Measurements from ENCODE around the gene GALNTL6. TPM values are rescaled to one million over a fixed set of nuclear protein-coding genes. Genes with fewer than 3 reads are reported as not detected.
"Not testable (repeated sequence)": the region's sequence is repeated elsewhere in the genome, so short reads cannot be mapped to it uniquely, and the experiment has no call there.

GALNTL6 gene
- total RNA-seq, 2 experiments from 2014 or later: not detected

- H3K9me3 Mint-ChIP-seq (ENCODE audit: insufficient read depth): no peaks in the 10 kb centered on the region
- H3K27me3 Mint-ChIP-seq (ENCODE audit: low read depth): peaks cover 2% of the 10 kb centered on the region
- CTCF ChIA-PET: no interaction called here
- DNase-seq: no peak
- POLR2A ChIA-PET: no interaction called here
- no peak overlapping the region for H3K4me3 Mint-ChIP-seq
- ATAC-seq: no peak
- no peak overlapping the region for H3K27ac Mint-ChIP-seq
- no peaks in the 10 kb centered on the region for H3K4me1 Mint-ChIP-seq (ENCODE audit: low read depth)
- no peaks in the 10 kb centered on the region for H3K36me3 Mint-ChIP-seq (ENCODE audit: low read depth)
These were observed 1086.7 kb downstream of the GALNTL6 start for GRCh38 chr4:172899861-172900260.

- ChIA-PET POLR2A (no interaction called here), CTCF (no interaction called here)
- Mint-ChIP-seq H3K36me3 (ENCODE audit: low read depth) (no peaks in the 10 kb centered on the region), H3K27me3 (ENCODE audit: low read depth) (peaks cover 4% of the 10 kb centered on the region), H3K4me1 (ENCODE audit: low read depth) (no peaks in the 10 kb centered on the region), H3K4me3 (no peak overlapping the region), H3K27ac (no peak overlapping the region), H3K9me3 (ENCODE audit: insufficient read depth) (no peaks in the 10 kb centered on the region)
- DNase-seq: no peak
- ATAC-seq: no peak
These were observed 1087.7 kb downstream of the GALNTL6 start for GRCh38 chr4:172900900-172901299.

GRCh38 chr4:172912468-172912867 lies 1099.3 kb downstream of the GALNTL6 start:
- DNase-seq; H3K4me1 Mint-ChIP-seq (ENCODE audit: low read depth); ATAC-seq; H3K36me3 Mint-ChIP-seq (ENCODE audit: low read depth); CTCF ChIA-PET; H3K4me3 Mint-ChIP-seq; H3K27ac Mint-ChIP-seq; POLR2A ChIA-PET; H3K9me3 Mint-ChIP-seq (ENCODE audit: insufficient read depth); H3K27me3 Mint-ChIP-seq (ENCODE audit: low read depth): not testable (repeated sequence)

- H3K9me3 Mint-ChIP-seq (ENCODE audit: insufficient read depth); DNase-seq; H3K27ac Mint-ChIP-seq; POLR2A ChIA-PET; H3K27me3 Mint-ChIP-seq (ENCODE audit: low read depth); CTCF ChIA-PET; H3K4me1 Mint-ChIP-seq (ENCODE audit: low read depth); H3K4me3 Mint-ChIP-seq; H3K36me3 Mint-ChIP-seq (ENCODE audit: low read depth); ATAC-seq: not testable (repeated sequence)
These were observed 1104.2 kb downstream of the GALNTL6 start for GRCh38 chr4:172917403-172917802.

- ChIA-PET CTCF (no interaction called here), POLR2A (no interaction called here)
- Mint-ChIP-seq H3K4me3 (no peak overlapping the region), H3K27ac (no peak overlapping the region), H3K4me1 (ENCODE audit: low read depth) (no peaks in the 10 kb centered on the region), H3K27me3 (ENCODE audit: low read depth) (no peaks in the 10 kb centered on the region), H3K36me3 (ENCODE audit: low read depth) (no peaks in the 10 kb centered on the region), H3K9me3 (ENCODE audit: insufficient read depth) (no peaks in the 10 kb centered on the region)
- DNase-seq (no peak), ATAC-seq (no peak)
These were observed 1106.1 kb downstream of the GALNTL6 start for GRCh38 chr4:172919269-172919668.

- H3K36me3 Mint-ChIP-seq (ENCODE audit: low read depth): no peaks in the 10 kb centered on the region
- H3K27me3 Mint-ChIP-seq (ENCODE audit: low read depth): no peaks in the 10 kb centered on the region
- CTCF ChIA-PET: no interaction called here
- no peaks in the 10 kb centered on the region for H3K4me1 Mint-ChIP-seq (ENCODE audit: low read depth)
- no peak overlapping the region for H3K4me3 Mint-ChIP-seq
- DNase-seq (no peak), ATAC-seq (no peak)
- POLR2A ChIA-PET: no interaction called here
- no peak overlapping the region for H3K27ac Mint-ChIP-seq
- no peaks in the 10 kb centered on the region for H3K9me3 Mint-ChIP-seq (ENCODE audit: insufficient read depth)
These were observed 1114.1 kb downstream of the GALNTL6 start for GRCh38 chr4:172927096-172927814.

GRCh38 chr4:172928347-172928746 lies 1115.1 kb downstream of the GALNTL6 start:
- ChIA-PET CTCF (no interaction called here), POLR2A (no interaction called here)
- Mint-ChIP-seq H3K27me3 (ENCODE audit: low read depth) (no peaks in the 10 kb centered on the region), H3K4me3 (no peak overlapping the region), H3K4me1 (ENCODE audit: low read depth) (no peaks in the 10 kb centered on the region), H3K36me3 (ENCODE audit: low read depth) (no peaks in the 10 kb centered on the region), H3K9me3 (ENCODE audit: insufficient read depth) (no peaks in the 10 kb centered on the region), H3K27ac (no peak overlapping the region)
- DNase-seq: no peak
- no peak for ATAC-seq

GRCh38 chr4:172938072-172938829 lies 1125.0 kb downstream of the GALNTL6 start:
- POLR2A ChIA-PET: no interaction called here
- Mint-ChIP-seq H3K4me1 (ENCODE audit: low read depth) (no peaks in the 10 kb centered on the region), H3K27me3 (ENCODE audit: low read depth) (no peaks in the 10 kb centered on the region), H3K27ac (no peak overlapping the region), H3K36me3 (ENCODE audit: low read depth) (no peaks in the 10 kb centered on the region), H3K4me3 (no peak overlapping the region), H3K9me3 (ENCODE audit: insufficient read depth) (no peaks in the 10 kb centered on the region)
- ATAC-seq (no peak), DNase-seq (no peak)
- CTCF ChIA-PET: no interaction called here

GRCh38 chr4:172938870-172939269 lies 1125.7 kb downstream of the GALNTL6 start:
- ChIA-PET POLR2A (no interaction called here), CTCF (no interaction called here)
- Mint-ChIP-seq H3K36me3 (ENCODE audit: low read depth) (no peaks in the 10 kb centered on the region), H3K27me3 (ENCODE audit: low read depth) (no peaks in the 10 kb centered on the region), H3K4me3 (no peak overlapping the region), H3K4me1 (ENCODE audit: low read depth) (no peaks in the 10 kb centered on the region), H3K27ac (no peak overlapping the region), H3K9me3 (ENCODE audit: insufficient read depth) (no peaks in the 10 kb centered on the region)
- DNase-seq (no peak), ATAC-seq (no peak)

GRCh38 chr4:172942840-172943239 lies 1129.6 kb downstream of the GALNTL6 start:
- Mint-ChIP-seq H3K27me3 (ENCODE audit: low read depth) (no peaks in the 10 kb centered on the region), H3K36me3 (ENCODE audit: low read depth) (no peaks in the 10 kb centered on the region), H3K9me3 (ENCODE audit: insufficient read depth) (no peaks in the 10 kb centered on the region), H3K4me3 (no peak overlapping the region), H3K27ac (no peak overlapping the region), H3K4me1 (ENCODE audit: low read depth) (no peaks in the 10 kb centered on the region)
- ATAC-seq (no peak), DNase-seq (no peak)
- ChIA-PET POLR2A (no interaction called here), CTCF (no interaction called here)

GRCh38 chr4:172945611-172946010 lies 1132.4 kb downstream of the GALNTL6 start:
- ATAC-seq (no peak), DNase-seq (no peak)
- ChIA-PET POLR2A (no interaction called here), CTCF (no interaction called here)
- no peak overlapping the region for H3K27ac Mint-ChIP-seq
- H3K4me3 Mint-ChIP-seq: no peak overlapping the region
- H3K4me1 Mint-ChIP-seq (ENCODE audit: low read depth): no peaks in the 10 kb centered on the region
- no peaks in the 10 kb centered on the region for H3K36me3 Mint-ChIP-seq (ENCODE audit: low read depth)
- no peaks in the 10 kb centered on the region for H3K9me3 Mint-ChIP-seq (ENCODE audit: insufficient read depth)
- no peaks in the 10 kb centered on the region for H3K27me3 Mint-ChIP-seq (ENCODE audit: low read depth)

- Mint-ChIP-seq H3K27me3 (ENCODE audit: low read depth) (no peaks in the 10 kb centered on the region), H3K9me3 (ENCODE audit: insufficient read depth) (no peaks in the 10 kb centered on the region), H3K4me1 (ENCODE audit: low read depth) (no peaks in the 10 kb centered on the region), H3K36me3 (ENCODE audit: low read depth) (no peaks in the 10 kb centered on the region), H3K4me3 (no peak overlapping the region), H3K27ac (no peak overlapping the region)
- ChIA-PET CTCF (no interaction called here), POLR2A (no interaction called here)
- ATAC-seq (no peak), DNase-seq (no peak)
These were observed 1133.3 kb downstream of the GALNTL6 start for GRCh38 chr4:172946503-172946902.

GRCh38 chr4:172947594-172947993 lies 1134.4 kb downstream of the GALNTL6 start:
- H3K4me1 Mint-ChIP-seq (ENCODE audit: low read depth): no peaks in the 10 kb centered on the region
- ChIA-PET CTCF (no interaction called here), POLR2A (no interaction called here)
- ATAC-seq (no peak), DNase-seq (no peak)
- H3K27ac Mint-ChIP-seq: no peak overlapping the region
- H3K9me3 Mint-ChIP-seq (ENCODE audit: insufficient read depth): no peaks in the 10 kb centered on the region
- no peaks in the 10 kb centered on the region for H3K36me3 Mint-ChIP-seq (ENCODE audit: low read depth)
- H3K4me3 Mint-ChIP-seq: no peak overlapping the region
- no peaks in the 10 kb centered on the region for H3K27me3 Mint-ChIP-seq (ENCODE audit: low read depth)

Measured in activated CD8-positive, alpha-beta T cell treated with anti-CD3 and anti-CD28 coated beads, Interleukin-2, amount 10 ng/mL, durations not matched to agents 7 days and 5 days (primary cell).